Measurements from ENCODE around the gene CHD9. TPM values are rescaled to one million over a fixed set of nuclear protein-coding genes. Genes with fewer than 3 reads are reported as not detected.

Gene CHD9
- total and polyA plus RNA-seq, 9 of the 15 experiments (the other 6 are each of a cell fraction or from before 2014, with no cell fraction given), result 29.0 to 69.3 (median 40.6) TPM

- TF ChIP-seq SNRNP70 (optimal IDR thresholded peaks at IDR 0.05; ENCODE audit: low read depth, low read length), result no peak
- TF ChIP-seq ILF3 (IDR thresholded peaks at IDR 0.05; ENCODE audit: borderline replicate concordance), result no peak
- TF ChIP-seq CTBP1 (IDR thresholded peaks at IDR 0.05; ENCODE audit: borderline replicate concordance), result peak; percentile 22; the same call in 1 of the 2 replicates
- TF ChIP-seq MTA2 (IDR thresholded peaks at IDR 0.05; ENCODE audit: low read depth), result peak; percentile 31; the same call in 1 of the 2 replicates
- TF ChIP-seq, protein P1, sequence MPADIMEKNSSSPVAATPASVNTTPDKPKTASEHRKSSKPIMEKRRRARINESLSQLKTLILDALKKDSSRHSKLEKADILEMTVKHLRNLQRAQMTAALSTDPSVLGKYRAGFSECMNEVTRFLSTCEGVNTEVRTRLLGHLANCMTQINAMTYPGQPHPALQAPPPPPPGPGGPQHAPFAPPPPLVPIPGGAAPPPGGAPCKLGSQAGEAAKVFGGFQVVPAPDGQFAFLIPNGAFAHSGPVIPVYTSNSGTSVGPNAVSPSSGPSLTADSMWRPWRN (IDR thresholded peaks at IDR 0.05; ENCODE audit: low read depth), result no peak
- no peak for TF ChIP-seq FOXM1 (IDR thresholded peaks at IDR 0.05; ENCODE audit: low read depth)
- no peak for TF ChIP-seq FOXM1 (CRISPR knock-in tag; IDR thresholded peaks at IDR 0.05; ENCODE audit: low read depth)
- TF ChIP-seq, protein P2, sequence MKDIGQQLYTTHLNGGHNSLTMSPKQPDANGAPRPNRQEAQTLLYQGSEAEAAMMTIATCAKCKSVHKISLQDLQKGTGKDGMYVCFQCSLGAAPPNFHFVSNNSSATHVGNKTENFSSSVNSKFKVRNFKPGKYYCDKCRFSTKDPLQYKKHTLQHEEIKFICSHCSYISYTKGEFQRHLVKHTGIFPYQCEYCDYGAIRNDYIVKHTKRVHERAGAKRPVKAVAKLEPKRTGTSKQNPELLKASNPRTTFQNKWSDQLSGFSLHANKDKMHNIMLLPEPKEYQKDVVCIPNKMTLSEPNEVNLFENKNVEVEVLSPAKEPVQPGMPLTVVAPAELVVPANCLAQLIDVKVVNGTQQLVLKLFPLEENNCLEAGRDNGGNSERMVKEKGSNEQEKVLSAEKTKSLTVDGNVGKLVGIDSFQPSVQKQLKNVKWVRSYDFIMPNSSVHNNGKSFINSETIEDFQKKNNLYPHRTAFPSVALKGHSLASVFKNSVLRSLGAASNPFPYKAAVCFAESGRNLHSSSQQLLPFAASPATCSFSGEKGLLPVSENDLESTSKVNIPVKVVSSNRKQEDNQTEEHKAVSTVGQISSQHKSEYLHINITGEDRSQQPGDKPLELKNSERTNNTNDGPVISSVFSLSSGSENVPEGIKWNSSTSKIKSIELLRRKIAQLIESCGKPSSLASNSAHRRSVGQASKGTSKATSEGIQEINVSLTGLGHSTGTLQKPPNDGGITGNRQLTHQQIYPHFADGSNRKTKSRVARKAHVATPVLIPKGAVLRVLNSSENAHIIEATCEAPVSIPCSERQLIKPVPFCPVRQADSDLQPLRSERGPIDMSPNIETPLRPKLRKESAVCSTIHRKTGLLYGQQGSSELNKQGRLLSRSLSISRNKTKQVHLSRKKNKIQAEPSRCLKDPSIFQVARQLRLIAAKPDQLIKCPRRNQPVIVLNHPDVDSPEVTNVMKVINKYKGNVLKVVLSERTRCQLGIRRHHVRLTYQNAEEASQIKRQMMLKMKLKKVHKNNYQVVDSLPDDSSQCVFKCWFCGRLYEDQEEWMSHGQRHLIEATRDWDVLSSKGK (CRISPR knock-in tag; IDR thresholded peaks at IDR 0.05), result no peak
- no peak for TF ChIP-seq FOXK1 (CRISPR knock-in tag; IDR thresholded peaks at IDR 0.05; ENCODE audit: borderline replicate concordance)
- no peak for TF ChIP-seq KAT7 (CRISPR knock-in tag; IDR thresholded peaks at IDR 0.05; ENCODE audit: borderline replicate concordance)
- no peak for TF ChIP-seq SMARCB1 (IDR thresholded peaks at IDR 0.05; ENCODE audit: insufficient read length, low read depth)
- TF ChIP-seq HMGN3 (IDR thresholded peaks at IDR 0.05; ENCODE audit: borderline replicate concordance, extremely low read depth, insufficient read length, low read depth, low read length), result no peak
- no peak for TF ChIP-seq HCFC1 (IDR thresholded peaks at IDR 0.05; ENCODE audit: low read depth, low read length)
- TF ChIP-seq RREB1 (CRISPR knock-in tag; IDR thresholded peaks at IDR 0.05), result no peak
- no peak for TF ChIP-seq ZBTB1 (CRISPR knock-in tag; IDR thresholded peaks at IDR 0.05; ENCODE audit: borderline replicate concordance, low read depth)
- TF ChIP-seq SMARCA5 (IDR thresholded peaks at IDR 0.05), result peak; percentile 70; the same call in 1 of the 2 replicates
- TF ChIP-seq RCOR1 (IDR thresholded peaks at IDR 0.05; ENCODE audit: borderline replicate concordance in 1 of 2, low read depth in 2 of 2, low read length in 2 of 2), result 0 out of 4 replicates have a peak, but pooled peaks of 1 of the 2 experiments have one; percentile 24
Measured at GRCh38 chr16:53052519-53053501, 2.0 kb upstream of the CHD9 start, which contains the start of gene CHD9NB (continued).
